ENCODE data around the gene MYO9B. TPM values are rescaled to one million over a fixed set of nuclear protein-coding genes. Genes with fewer than 3 reads are reported as not detected.

MYO9B gene
- total and polyA plus RNA-seq, 9 of the 15 experiments (the other 6 are each of a cell fraction or from before 2014, with no cell fraction given): 2.4 to 77.6 (median 23.0) TPM

DNA sequence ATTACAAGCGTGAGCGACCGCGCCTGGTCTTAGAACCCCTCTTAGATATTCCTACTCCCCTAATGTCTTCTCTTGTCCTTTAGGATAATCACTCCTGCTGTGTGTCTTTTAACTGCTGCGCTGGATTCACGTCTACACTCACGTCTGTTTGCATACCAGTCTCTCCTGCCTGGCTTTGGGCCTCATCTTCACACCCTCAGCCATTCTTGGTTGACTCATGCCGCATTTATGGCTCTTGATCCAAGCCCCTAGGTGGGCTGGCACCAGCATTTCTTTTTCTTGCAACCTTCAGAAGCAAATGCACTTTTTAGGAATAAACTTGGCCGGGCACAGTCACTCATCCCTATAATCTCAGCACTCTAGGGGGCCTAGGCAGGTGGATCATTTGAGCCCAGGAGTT lies 22.7 kb downstream of the MYO9B start (continued):
- TF ChIP-seq PBX2 (CRISPR knock-in tag; IDR thresholded peaks at IDR 0.05; ENCODE audit: low read depth): no peak
- no peak for TF ChIP-seq PBX2 (tag; conservative IDR thresholded peaks at IDR 0.05; ENCODE audit: low read depth)
- TF ChIP-seq COPS2 (conservative IDR thresholded peaks at IDR 0.05): no peak
- no peak for TF ChIP-seq SMAD3 (CRISPR knock-in tag; conservative IDR thresholded peaks at IDR 0.05)
- no peak for TF ChIP-seq ZNF175 (CRISPR knock-in tag; IDR thresholded peaks at IDR 0.05; ENCODE audit: low read depth)
- TF ChIP-seq PATZ1 (CRISPR knock-in tag; IDR thresholded peaks at IDR 0.05; ENCODE audit: borderline replicate concordance): no peak
- TF ChIP-seq TGIF2 (CRISPR knock-in tag; IDR thresholded peaks at IDR 0.05): no peak
